CD4-positive, alpha-beta T cell treated with Interleukin-6 for 4 hours (primary cell): ENCODE measurements around the gene KRT23.

Source experiments
- DNase-seq: peaks from one replicate; pipeline ENCODE4 v3.0.0-alpha.2; 2020; ENCODE audit warnings: mixed read lengths

KRT23 gene

DNA sequence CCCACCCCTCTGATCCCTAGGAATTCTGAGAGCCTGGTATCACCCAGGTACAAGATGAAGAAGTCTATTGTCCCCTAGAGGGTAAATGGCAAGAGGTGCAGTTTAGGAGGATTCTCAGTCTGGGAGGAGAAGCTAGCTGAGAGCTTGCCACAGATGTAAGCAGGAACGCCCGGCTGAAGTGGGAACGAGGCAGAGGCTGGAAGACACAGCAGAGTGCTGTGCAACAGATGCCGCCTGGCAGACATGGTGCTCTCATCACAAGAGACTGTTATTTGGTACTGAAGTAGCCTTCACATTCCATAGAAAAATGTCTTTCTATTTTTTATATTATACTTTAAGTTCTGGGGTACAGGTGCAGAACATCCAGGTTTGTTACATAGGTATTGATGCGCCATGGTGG, 32.1 kb downstream of the KRT23 start:
- DNase-seq = no peak

DNA sequence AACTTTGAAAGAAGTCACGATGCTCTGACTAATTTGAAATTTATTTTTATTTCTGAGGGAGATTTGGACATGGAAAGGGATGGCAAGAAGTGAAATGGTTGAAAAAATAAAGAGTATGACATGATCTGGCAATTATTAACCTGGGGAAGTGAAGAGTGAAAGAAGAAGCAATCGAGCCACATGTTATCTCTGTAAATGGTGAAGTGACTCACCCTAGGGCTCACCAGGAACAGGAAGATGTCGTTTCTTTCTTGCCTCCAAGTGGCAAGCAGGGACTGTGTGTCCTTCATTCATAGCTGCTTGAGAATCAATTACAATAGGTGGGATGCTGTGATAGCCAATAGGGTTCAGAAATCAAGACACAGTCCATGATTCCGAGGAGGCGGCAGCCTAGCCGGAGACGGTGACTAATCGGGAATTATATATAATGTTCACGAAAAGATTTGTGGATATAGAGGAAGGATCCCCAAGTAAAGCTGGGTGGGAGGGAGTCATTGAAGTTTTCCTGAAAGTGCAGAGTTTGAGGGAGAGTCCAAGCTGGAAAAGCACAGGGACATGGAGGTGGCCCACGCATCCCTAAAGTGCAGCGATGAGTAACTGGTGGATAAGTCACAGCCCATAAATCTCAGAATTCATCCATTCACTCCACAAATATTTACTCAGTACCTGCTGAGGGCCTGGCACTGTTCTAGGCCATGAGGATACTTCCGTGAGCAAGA, 34.2 kb downstream of the KRT23 start:
- no peak for DNase-seq

DNA sequence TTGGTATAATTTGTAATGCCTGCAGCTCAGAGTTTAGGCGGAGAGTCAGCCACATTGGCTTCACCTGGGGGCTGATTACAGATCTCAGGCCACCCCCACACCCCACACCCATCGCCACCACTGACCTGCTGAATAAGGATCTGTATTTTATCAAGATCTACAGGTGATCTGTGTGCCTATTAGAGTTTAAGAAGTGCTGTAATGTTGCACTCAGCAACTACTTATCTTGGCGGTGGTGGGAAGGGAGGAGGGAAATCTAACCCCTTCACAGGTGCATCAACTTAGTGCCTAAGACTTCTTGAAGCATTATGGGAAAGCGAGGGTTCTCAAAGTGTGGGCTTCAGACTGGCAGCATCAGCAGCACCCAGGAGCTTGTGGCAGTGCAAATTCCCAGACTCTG, 34.9 kb downstream of the KRT23 start:
- DNase-seq = no peak

DNA sequence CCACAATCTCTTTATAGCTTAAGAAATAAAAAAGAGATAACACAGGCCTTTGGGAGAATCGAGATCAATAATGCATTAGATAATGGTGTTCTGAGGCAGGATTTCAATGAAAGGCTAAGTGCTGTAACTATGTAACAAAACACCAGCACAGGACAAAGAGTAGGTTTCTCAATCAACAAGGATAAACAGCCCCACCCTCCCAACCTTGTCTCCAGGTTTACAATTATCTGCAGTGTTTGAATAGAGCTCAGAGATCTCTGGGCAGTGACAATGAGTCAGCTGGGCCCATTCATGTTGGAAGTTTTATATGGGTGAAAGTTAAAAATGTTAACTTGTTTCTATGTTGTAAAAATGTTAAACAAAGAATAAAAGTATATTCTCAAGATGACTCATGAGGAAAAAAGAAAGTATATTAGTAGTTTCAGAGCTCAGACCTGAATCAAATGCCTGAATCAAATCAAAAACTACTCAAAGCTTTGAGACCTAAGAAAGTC, 35.4 kb downstream of the KRT23 start:
- DNase-seq = no peak

DNA sequence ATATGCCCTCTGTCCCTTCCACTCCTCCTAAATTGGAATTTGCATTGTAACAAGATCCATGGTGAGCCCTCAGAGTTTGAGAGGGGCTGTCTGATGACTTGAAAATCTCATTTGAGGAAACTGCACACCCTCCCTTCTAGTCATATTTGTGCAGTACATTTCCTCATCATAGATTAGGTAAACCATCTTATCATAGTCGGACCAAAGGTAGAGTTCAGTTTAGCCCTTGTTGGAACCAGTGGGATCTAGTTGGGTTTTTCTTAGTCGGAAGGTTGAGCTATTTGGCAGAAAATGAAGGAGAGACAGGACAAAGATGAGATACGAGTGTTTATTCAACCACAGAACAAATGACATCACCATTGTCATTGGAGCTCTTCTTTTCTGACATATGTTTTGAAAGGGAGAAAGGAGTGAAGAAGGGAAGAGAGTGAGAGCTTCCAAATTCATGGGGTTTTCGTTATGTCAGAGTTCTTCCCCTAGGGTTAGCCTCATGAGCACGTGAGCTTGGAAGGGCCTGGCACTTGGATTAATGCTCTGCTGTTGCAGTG, 36.6 kb downstream of the KRT23 start:
- no peak for DNase-seq

DNA sequence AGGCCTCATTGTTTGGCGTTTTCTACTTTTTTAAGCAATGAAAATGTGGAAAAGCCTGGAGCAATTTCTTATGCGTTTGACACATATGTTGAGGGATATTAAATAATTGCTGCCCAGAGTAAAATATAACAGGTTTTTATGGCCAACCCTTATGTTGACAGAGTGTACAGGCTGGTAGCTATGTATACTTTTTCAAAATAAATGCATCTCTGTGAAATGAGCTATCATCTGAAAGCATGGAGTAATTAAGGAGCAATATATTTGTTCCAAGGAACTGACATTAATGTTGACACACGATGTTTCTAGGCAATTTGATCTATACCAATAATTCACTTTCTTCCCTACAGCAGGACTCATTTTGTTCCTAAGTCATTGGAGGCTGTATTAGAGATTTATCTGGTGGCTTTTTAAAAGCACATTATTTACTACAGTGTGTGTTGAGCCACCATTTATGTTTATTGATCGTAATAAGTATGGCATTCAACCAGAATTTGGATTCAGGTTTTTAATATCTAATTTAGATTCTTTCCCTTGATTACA, 40.5 kb downstream of the KRT23 start:
- no peak for DNase-seq

DNA sequence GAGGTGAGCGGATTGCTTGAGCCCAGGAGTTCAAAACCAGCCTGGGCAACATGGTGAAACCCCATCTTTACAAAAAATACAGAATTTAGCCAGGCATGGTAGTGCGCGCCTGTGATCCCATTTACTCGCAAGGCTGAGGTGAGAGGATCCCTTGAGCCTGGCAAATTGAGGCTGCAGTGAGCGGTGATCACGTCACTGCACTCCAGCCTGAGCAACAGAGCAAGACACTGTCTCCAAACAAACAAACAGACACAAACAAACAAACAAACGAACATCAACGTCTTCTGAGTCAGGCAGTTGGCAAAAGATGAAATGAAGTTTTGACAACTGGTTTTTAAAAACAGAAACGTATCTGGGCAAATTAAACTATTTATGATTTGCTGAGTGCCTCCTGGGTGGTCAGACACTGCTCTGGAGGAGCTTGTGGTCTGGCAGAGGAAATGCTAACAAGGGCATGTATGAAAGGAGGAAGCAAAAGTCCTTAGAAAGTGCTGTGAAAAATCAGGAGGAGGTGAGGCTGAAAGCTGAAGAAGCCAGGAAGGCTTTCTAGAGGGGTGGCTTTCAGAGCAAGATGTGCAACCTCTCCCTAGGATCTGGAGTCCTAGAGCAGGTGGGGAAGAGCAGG, 42.2 kb downstream of the KRT23 start:
- no peak for DNase-seq

DNA sequence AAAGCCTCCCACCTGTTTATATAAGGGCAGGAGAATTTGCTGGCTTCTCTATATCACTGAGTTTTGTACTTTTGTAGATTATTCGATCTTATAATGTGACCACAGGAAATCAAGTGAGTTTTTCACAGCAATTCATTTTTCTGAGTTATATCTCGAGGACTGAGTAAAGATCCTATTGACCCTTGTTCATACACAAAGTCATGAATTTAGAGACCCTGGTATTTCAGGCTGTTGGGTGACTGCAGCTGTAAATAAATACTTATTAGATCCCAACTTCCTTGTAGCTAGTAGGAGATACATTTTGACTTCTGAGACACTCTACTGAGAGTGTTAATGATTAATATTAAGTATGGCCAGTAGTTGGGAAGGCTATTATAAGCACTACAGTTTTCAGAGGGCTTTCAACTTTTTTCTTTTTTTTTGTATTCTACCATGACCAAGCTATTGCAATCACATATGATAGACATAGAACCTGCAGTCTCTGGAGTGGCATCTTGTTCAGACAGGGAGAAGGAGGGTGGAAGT, 49.2 kb downstream of the KRT23 start:
- DNase-seq = no peak

DNA sequence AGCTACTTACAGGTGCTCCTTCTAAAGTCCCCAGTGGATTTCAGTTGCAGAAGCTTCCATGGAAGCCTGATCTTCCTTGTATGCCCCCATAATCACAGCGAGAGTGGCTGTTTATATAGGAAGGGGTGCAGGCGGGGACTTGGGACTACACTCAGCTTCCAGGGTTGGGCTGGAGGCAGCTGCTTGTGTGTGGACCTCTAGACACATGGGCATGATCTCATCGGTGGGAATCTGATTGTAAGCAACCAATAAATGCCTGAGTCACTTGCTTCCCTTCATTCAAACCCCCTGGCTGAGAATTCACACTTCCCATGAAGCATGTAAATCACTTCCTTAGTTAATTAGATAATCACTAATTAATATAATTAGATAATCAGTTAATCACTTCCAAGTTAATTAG, 51.4 kb downstream of the KRT23 start:
- DNase-seq = no peak

DNA sequence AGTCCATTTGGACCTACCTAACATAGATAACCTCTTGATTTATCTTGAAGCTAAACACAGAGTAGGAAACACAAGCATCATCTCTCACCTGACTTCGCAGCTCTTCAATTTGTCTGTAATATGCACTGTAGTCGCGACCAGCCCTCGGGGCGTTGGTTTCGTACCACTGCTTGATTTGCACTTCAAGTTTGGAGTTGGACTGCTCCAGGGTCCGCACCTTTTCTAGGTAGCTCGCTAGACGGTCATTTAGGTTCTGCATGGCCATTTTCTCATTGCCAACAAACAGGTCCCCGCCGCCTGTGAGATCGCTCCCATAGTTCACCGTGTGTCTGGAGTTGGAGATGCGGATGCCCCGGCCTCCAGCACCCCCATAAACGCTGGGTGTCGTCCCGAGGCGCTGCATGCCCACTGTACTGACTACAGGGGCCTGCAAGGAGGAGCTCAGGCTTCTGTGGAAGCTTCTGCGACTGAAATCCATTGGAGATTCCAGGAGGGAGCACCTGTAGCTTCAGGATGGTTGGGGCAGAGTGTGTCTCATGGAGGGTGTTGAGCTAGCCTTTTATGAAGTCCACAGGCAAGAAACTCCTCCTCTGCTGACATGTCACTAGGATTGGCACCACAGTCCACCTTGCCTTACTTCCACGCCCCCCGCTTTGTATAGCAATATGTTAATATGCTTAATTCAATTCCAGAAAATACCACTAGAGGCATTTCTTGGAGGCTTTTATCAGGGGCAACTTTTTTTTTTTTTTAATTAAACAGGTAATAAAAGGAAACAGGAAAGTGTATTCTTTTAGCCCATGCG, 52.5 kb downstream of the KRT23 start, which contains the start of gene KRT20:
TSS of gene KRT20 (minus strand) at position 535 of the 805 bp plus-strand sequence. CDS start at position 478, 57 bp downstream.
- DNase-seq = no peak

DNA sequence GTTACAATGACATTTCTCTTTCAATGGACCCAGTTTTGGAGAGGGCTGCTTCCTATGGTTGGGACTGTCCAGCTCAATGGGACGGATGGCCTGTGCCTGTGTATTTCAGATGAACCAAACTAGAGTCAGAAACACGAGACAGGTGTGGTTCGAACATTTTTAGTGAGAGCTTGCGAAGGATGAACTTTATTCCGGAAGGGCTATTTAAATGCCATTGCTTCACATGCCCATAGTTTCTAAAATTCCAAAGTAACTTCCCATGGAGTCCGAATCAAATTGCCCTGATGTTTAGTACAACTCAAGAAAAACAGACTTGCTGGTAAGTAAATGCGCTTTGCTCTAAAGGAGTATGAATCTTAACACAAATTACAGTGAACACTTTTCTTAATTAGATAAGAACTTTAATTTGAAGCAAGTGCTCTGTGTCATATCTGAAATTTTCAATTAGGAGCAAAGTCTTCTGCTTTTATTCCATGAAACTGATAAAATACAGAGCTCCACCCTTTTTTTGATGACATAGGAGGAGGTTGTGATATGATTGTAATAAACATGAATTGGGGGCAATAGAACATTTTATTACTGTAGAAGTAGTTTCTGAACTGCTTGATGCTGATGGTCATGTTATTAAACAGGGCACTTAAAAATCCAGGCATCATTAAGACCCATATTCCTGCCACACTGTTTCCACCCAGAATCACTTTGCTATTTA, 53.7 kb downstream of the KRT23 start:
- DNase-seq = no peak

DNA sequence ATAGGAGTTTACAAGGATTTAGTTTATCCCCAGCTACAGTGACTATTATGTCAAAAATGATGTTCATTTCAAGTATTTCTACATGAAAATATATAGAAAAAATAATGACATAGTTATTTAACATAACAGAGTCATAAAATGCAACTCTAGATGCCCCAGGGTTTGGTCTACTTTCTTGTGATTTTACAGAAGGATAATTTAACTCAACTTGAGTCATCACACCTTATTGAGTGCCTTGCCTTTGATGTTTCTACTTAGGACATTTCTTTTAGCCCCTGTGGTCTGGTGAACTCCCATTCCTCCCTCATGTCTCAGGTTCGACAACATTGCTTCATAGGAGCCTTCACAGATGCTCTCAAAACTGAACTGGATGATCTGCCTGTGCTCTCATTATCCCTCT, 54.4 kb downstream of the KRT23 start:
- DNase-seq = no peak

DNA sequence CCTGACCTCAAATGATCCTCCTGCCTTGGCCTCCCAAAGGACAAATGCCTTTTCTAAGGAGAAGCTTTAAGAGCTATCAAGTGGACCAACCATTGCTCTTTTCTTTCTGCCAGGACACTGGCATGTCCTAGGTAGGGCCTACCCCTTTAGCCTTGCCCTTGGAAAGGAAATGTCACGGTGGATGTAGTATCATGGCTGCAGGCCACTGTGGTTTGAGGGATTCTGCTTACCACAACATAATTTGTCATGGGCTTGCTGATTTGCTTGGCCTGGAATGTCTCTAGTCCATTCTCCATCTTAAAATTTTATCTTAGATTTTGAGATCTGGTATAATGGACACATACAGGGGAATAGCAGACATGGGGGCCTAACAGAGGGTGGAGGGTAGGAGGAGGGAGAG, 58.4 kb downstream of the KRT23 start:
- no peak for DNase-seq

DNA sequence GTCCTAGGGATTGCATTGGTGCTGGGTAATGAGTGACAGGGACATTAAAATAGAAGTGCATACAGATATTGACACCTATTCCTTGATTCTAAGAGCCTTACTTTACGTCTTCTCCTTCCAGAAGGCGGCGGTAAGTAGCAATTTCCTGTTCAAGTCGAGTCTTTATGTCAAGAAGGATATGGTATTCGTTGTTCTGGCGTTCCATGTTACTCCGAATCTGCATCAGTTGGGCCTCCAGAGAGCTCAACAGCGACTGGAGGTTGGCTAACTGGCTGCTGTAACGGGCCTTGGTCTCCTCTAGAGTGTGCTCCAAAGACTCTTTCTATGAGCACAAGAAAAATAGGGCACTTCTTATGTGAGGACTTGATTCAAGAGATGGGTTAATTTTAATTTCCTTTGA, 59.4 kb downstream of the KRT23 start:
- no peak for DNase-seq

DNA sequence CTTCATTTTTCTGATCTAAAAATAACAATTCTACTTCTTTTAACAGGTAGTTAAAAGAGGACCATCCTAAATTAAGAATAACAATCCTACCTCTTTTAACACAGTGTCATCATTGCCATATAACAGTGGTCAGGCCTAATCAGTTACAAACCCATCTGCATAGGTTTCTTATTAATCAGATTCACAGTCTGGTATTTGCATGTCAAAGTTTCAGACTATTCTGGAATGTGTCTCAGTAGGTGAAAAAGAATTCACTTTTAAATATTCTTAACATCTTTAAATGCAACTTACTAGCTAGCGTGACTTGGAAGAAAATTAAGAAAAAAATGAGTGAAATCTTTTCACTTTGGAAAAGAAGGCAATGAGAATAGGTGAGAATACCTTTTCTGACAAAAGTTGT, 63.6 kb downstream of the KRT23 start:
- DNase-seq = no peak

DNA sequence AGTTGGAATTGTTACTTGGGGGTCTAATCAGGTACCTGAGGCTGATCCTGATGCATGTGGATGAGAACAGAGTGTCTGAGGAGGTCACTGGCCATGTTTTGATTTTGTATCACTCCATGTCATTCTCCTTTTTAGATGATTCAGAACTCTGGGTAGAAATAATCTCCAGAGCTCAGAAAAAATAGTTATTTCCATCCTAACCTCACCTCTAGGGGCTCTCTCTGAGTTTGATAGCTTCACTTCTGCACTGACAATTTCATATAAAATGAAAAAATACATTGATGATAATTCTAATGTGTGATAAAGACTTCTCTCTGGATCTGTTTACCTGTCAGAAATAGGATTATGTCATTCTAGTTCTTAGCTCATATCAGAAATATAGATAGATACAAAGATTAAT, 64.2 kb downstream of the KRT23 start:
- no peak for DNase-seq
